ENCODE measurements around the gene TMEM123. TPM values are rescaled to one million over a fixed set of nuclear protein-coding genes. Genes with fewer than 3 reads are reported as not detected.
"Not testable (repeated sequence)": the region's sequence is repeated elsewhere in the genome, so short reads cannot be mapped to it uniquely, and the experiment has no call there.

TMEM123 gene
- total RNA-seq, 1 experiment from 2014 or later = 89.7 TPM

DNA sequence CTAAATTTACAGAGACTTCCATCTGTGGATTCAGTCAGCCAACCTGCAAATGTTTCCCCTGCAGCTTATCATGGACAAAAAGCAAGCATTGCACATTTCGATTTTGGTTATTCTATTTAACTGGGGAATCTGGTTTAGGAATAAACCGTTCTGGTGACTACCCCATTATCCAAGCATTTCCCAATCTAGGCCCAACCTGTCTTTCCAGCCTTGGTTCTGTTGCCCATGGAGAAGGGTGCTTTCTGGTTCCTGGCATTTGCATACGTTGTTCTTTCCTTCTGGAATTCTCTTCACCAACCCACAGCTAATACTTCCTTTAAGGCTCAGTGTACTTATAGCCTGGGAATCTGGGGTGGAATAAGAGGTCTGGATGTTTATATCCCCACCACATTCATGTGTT is 1.4 kb upstream of the TMEM123 start:
- DNase-seq (ENCODE audit: low read depth) = no peak
- in situ Hi-C loops (cut with HindIII; ENCODE audit: low pct_unique_long_range_greater_than_20kb, low sequenced_read_pairs) = no loop called here

DNA sequence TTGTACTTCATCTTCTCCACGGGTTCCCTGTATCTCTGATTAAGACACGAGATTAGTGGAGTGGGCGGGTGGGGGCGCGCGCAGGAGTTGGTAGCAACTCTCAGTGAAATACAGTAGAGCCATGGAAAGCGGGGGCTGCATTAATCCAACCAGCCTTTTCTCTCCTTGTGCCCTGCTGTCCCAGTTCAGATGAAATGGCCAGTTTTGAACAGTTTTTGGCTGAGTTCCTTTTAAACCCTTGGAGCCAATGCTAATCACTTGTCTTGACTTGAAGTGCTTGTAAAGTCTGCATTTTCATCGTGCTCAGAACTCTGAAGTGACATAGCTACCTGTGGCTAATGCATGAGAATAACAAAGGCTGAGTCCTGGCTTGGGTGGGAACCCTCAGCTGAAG is 734 bp upstream of the TMEM123 start:
- DNase-seq (ENCODE audit: low read depth) = no peak
- in situ Hi-C loops (cut with HindIII; ENCODE audit: low pct_unique_long_range_greater_than_20kb, low sequenced_read_pairs) = no loop called here

DNA sequence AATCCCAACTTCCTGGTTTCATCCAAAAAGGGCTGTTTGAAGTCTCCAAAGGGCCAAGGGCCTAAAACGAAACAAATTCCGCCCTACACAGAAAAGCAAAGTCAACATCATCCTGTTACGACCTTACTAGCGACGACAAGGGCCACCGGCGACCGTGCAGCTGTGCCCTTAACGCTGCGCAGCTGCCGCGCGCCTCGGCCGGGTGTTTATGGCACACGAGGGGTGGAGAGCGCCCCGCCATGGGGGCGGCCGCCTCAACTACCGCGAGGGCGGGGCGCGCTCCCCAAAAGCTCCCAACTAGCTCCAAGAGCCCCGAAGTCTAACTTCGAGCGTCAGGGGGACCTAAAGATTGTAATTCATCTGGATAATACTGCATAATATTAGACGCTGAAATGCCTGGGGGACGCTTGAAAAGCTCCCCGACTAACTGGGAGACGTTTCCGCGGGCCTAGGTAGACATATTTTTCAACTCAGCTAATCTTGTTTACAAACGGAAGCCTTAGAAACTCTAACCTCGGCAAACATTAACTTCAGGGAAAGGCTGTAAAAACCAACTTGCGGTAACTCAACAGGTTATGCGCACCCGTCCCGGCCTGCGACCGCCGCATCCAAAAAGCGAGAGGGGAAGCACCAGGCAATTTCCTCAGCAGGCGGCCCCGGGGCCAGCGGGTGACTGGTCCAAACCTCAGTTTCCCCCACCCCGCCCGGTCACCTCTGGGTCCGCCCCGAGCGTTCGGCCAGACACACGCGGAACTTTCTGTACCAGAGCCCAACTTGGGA is 694 bp downstream of the TMEM123 start:
- DNase-seq (ENCODE audit: low read depth) = peak; percentile 56
- in situ Hi-C loops (cut with HindIII; ENCODE audit: low pct_unique_long_range_greater_than_20kb, low sequenced_read_pairs) = no loop called here

DNA sequence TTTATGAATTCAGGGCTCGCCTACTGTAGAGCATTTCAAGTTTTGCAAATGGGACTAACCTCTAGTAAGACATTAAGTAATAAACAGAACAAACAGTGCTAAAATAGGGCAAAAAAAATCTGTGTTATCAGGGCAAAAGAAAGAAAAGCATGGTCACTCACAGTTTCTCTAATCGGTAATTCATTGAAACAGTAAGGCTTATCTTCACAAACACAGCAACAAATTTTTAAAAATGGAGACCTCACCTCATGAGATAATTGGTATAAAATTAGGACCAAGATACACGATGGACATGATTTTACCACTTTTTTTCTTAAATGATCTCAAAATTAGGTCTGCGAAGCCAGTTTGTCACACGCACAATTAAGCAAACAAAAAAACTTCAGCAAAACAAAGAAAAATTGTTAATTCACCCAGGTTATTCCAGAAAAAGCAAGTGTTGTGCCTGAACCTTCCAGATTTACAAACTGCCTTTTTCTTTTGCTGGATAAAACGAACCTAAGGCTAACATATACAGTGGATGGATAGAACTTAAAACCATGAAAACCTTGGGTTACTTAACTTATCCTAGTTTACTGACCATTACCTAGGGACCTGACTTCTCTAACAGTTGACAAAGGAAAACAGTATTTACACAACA is 1.4 kb downstream of the TMEM123 start:
- no peak for DNase-seq (ENCODE audit: low read depth)
- in situ Hi-C loops (cut with HindIII; ENCODE audit: low pct_unique_long_range_greater_than_20kb, low sequenced_read_pairs) = no loop called here

DNA sequence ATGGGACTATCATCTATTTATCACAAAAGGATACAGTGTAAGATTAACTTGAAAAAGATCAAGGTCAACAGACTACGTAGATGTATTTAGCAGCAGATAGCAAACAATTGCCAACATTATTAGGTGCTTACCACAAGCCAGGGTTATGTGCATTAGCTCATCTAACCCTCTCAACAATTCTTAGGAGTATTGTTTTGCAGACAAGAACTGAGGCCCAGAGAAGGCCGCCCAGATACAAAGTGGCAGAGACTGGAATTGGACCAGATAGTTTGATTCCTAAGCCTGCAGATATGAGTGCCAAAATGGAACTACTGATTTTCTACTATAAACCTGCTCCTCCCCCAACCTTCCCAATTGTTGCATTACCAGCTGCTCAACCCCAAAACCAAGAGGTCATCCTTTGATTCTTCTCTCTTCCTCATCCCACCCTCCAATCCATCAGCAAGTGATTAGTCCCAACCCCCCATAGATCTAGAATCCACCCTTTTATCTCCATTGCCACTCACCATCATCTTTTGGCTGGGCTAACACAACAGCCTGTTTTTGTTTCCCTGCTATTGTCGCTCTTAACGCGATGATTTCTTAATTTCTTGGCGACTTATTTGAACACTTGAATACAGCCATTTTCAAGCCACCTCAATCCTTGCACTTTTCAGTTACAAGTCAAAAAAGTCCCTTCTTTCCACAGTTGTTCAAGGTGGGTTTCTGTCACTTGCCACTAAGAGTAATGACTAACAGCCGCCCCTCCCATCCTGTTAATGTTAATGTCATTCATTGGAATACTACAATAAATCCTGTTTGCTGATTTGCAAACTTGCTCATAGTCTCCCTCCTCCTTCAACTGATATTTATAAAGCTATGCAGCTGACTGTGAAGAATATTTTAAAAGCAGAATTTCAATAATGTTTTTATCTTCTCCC is 2.7 kb downstream of the TMEM123 start:
- in situ Hi-C loops (cut with HindIII; ENCODE audit: low pct_unique_long_range_greater_than_20kb, low sequenced_read_pairs) = no loop called here
- DNase-seq (ENCODE audit: low read depth) = no peak

DNA sequence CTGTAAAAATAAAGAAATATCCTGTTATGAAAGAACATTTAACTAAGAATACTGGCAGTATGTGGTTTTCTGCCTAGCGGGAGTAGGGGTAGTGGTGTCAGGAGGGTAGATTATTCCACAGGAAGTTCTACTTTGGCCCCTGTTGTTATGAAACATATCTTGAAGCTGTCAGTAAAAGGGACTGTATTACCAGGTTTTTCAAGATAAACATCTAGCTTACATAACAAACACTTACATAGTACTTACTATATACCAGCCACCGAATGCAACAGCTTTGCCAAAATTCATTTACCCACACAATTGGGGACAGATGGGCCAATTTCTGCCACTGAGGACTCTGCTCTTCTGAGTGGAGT is 3.7 kb downstream of the TMEM123 start:
- in situ Hi-C loops (cut with HindIII; ENCODE audit: low pct_unique_long_range_greater_than_20kb, low sequenced_read_pairs) = no loop called here
- no peak for DNase-seq (ENCODE audit: low read depth)

DNA sequence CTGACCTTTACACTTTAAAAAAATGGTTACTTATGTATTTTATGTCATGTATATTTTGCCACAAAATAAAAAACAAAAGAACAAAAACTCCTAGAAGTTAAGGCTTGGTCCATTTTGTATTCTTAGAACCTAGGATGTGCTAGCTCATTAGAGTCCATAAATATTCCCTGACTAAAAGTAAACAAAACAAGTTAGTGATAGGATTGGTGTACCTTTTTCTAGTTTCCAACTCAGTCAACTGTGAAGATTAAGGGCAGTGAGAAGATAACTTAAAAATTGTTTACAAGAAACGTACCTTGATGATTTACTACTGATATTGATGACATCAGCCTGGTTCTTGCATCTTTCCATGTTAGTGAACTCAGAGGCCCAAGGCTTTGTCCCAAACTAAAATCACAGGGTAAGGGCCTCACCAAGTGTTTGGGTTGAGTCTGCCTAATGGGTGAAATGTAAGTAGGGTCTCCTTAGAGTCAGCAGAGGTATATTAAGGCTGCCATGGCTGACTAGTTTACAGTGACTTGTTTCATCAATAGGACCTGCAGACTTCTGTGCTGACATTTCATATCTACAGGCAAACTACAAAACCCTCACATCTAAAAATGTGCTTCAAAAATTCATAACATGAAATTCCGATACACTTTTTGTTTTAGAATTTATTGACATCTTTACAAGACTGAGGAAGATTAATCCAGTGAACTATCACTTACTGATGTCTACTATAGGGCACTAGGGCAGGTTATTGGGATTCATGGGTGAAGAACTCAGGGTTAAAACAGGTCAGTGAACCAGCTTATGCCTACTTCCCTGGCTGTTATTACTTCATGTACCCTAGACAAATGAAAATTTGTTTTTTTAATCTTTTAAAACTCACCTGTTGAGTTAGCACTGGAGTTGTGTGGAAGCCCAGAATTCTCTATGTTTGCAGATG is 4.4 kb downstream of the TMEM123 start:
- in situ Hi-C loops (cut with HindIII; ENCODE audit: low pct_unique_long_range_greater_than_20kb, low sequenced_read_pairs) = no loop called here
- DNase-seq (ENCODE audit: low read depth) = no peak

DNA sequence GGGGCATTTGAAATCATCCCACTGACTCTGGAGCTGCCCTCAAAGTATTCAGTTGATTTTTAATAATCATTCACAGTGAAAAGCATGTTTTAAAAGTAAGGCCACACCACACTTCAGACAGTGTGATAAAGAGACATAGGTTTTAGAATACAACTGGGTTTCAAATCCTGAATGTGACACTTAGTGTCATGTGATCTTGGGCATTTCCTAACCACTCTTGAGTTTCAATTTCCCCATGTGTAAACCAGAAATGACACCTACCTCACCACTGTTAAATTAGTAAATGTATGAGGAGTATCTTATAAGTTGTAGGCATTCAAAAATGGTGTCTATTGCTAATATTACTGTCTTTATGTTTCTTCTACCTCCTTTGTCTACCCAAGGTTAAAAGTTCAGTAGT is 5.4 kb downstream of the TMEM123 start:
- no peak for DNase-seq (ENCODE audit: low read depth)
- in situ Hi-C loops (cut with HindIII; ENCODE audit: low pct_unique_long_range_greater_than_20kb, low sequenced_read_pairs) = no loop called here

DNA sequence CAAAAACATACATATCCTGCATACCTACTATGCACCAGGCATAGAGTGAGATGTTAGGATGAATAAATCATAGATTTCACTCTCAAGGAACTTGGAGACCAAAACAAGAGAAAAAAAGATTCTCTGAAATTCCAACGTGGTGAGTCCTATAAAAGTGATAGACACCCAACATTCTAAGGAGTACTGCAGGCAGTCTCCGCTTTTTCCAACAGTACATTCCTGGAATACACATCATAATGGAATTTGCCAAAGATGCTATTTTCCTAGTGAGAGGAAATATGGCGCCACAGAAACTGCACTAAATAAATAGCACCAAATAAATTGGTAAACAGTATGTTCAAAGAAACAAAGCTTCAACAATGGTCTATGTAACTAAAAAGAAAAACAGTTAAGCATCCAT is 6.0 kb downstream of the TMEM123 start:
- in situ Hi-C loops (cut with HindIII; ENCODE audit: low pct_unique_long_range_greater_than_20kb, low sequenced_read_pairs) = no loop called here
- peak; percentile 42 for DNase-seq (ENCODE audit: low read depth)

DNA sequence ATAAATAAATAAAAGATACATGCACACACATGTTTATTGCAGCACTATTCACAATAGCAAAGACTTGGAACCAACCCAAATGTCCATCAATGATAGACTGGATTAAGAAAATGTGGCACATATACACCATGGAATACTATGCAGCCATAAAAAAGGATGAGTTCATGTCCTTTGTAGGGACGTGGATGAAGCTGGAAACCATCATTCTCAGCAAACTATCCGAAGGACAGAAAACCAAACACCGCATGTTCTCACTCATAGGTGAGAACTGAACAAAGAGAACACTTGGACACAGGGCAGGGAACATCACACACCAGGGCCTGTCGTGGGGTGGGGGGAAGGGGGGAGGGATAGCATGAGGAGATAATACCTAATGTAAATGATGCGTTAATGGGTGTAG is 7.9 kb downstream of the TMEM123 start:
- DNase-seq (ENCODE audit: low read depth); in situ Hi-C loops (cut with HindIII; ENCODE audit: low pct_unique_long_range_greater_than_20kb, low sequenced_read_pairs): not testable (repeated sequence)

DNA sequence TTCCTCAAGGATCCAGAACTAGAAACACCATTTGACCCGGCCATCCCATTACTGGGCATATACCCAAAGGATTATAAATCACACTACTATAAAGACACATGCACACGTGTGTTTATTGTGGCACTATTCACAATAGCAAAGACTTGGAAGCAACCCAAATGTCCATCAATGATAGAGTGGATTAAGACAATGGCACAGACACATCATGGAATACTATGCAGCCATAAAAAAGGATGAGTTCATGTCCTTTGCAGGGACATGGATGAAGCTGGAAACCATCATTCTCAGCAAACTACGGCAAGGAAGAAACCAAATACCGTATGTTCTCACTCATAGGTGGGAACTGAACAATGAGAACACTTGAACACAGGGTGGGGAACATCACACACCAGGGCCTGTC is 8.4 kb downstream of the TMEM123 start:
- DNase-seq (ENCODE audit: low read depth); in situ Hi-C loops (cut with HindIII; ENCODE audit: low pct_unique_long_range_greater_than_20kb, low sequenced_read_pairs): not testable (repeated sequence)

DNA sequence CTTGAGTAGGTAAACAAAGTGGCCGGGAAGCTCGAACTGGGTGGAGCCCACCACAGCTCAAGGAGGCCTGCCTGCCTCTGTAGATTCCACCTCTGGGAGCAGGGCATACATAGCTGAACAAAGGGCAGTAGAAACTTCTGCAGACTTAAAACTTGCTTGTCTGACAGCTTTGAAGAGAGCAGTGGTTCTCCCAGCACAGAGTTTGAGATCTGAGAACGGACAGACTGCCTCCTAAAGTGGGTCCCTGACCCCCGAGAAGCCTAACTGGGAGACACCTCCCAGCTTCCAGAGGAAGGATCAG is 13.6 kb downstream of the TMEM123 start:
- in situ Hi-C loops (cut with HindIII; ENCODE audit: low pct_unique_long_range_greater_than_20kb, low sequenced_read_pairs); DNase-seq (ENCODE audit: low read depth): not testable (repeated sequence)

DNA sequence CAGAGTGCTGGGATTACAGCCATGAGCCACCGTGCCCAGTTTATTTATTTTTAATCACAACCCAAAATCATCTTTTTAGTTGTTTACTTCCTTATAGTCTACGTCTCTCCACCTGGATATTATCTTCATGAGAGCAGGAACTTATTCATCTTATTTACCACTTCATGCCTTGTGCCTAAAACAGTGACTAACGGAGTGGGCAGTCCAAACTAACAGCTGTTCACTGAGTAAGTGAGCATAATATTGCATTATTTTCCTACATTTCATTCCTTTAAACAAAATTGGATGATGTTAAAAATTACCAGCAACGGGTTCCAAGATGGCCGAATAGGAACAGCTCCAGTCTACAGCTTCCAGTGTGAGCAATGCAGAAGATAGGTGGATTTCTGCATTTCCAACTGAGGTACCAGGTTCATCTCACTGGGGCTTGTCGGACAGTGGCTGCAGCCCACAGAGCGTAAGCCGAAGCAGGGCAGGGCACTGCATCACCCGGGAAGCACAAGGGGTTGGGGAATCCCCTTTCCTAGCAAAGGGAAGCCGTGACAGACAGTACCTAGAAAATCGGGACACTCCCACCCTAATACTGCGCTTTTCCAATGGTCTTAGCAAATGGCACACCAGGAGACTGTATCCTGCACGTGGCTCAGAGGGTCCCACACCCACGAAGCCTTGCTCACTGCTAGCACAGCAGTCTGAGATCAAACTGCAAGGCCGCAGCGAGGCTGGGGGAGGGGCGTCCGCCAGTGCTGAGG is 14.1 kb downstream of the TMEM123 start:
- in situ Hi-C loops (cut with HindIII; ENCODE audit: low pct_unique_long_range_greater_than_20kb, low sequenced_read_pairs) = no loop called here
- DNase-seq (ENCODE audit: low read depth) = no peak

DNA sequence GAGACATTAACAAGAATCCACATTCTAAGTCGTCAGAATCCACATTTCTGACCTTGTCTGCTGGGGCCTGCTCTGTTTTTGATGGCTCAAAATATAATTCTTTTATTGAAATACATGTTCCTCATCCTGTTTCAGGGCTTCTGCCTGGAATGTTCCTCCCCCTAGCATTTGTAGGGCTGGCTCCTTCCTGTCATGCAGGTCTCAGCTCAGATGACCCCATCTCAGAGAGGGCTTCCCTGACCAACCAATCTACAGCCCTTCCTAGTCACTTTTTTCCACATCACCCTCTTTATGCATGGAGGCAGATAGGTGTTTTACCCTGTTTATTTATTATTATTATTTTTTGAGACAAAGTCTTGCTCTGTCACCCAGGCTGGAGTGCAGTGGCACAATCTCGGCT is 14.8 kb downstream of the TMEM123 start:
- in situ Hi-C loops (cut with HindIII; ENCODE audit: low pct_unique_long_range_greater_than_20kb, low sequenced_read_pairs) = no loop called here

DNA sequence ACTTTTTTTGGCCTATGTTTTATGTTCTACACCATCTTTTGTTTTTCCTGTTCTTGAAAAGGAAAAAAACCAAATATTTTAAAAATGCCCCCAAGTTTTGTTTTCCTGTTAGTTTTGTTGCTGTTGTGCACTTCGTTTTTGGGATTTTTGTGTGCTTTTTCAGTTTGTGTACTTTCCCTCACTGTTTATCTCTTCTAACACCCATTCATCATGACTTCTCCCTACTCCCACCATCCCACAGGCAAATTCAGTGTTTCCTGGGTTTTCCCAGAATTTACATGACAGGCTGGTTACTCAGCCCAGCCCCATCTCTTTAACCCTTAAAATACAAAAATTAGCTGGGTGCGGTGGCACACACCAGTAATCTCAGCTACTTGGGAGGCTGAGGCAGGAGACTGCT is 15.6 kb downstream of the TMEM123 start:
- in situ Hi-C loops (cut with HindIII; ENCODE audit: low pct_unique_long_range_greater_than_20kb, low sequenced_read_pairs) = no loop called here
- DNase-seq (ENCODE audit: low read depth) = no peak

More for the DNA sequence above, 14.8 kb downstream of the TMEM123 start:
- DNase-seq (ENCODE audit: low read depth) = no peak

DNA sequence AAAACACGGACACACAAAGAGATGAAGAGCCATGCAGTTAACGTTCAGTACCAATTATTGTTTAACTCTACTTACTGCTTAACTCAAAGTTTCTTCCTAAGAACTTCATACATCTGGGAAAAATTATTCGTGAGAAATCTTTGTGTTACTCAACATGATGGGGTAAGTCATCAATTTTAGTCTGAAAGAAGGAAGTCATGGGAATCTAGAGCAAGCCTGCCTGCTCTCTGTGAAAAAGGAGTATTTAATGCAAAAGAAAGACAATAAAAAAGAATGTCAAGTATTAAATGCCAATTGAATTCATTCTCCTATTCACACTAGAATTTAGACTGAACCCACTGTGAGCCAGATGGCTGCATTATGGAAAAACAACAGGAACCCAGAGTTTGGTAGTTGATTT is 16.0 kb downstream of the TMEM123 start:
- in situ Hi-C loops (cut with HindIII; ENCODE audit: low pct_unique_long_range_greater_than_20kb, low sequenced_read_pairs) = no loop called here
- no peak for DNase-seq (ENCODE audit: low read depth)

DNA sequence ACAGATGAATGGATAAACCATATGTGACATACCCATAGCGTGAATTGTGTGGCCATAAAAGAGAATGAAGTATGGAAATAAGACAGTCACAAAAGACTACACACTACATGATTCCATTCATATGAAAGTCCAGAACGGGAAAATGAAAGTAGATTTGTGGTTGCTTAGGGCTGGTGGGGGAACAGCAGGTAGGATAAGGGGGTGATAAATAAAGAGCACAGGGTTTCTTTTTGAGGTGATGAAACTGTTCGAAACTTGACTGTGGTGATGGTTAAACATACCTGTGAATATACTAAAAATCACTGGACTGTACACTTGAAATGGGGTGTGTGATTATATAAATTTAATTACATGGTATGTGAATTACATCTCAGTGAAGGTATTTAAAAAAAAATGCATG is 16.9 kb downstream of the TMEM123 start:
- in situ Hi-C loops (cut with HindIII; ENCODE audit: low pct_unique_long_range_greater_than_20kb, low sequenced_read_pairs) = no loop called here

DNA sequence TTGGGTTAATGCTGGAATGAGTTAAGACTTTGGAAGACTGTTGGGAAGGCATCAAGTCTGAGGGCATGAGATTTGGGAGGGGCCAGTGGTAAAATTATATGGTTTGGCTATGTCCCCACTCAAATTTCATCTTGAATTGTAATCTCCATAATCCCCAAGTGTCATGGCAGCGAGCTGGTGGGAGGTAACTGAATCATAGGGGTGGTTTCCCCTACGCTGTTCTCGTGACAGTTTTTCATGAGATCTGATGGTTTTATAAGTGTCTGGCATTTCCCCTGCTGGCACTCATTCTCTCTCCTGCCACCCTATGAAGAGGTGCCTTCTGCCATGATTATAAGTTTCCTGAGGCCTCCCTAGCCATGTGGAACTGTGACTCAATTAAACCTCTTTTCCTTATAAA is 19.0 kb downstream of the TMEM123 start:
- in situ Hi-C loops (cut with HindIII; ENCODE audit: low pct_unique_long_range_greater_than_20kb, low sequenced_read_pairs); DNase-seq (ENCODE audit: low read depth): not testable (repeated sequence)

More for the DNA sequence above, 16.9 kb downstream of the TMEM123 start:
- no peak for DNase-seq (ENCODE audit: low read depth)

Measured in Caki2 (cell line).